Measurements from ENCODE around the gene CTRB2.

CTRB2 gene

DNA sequence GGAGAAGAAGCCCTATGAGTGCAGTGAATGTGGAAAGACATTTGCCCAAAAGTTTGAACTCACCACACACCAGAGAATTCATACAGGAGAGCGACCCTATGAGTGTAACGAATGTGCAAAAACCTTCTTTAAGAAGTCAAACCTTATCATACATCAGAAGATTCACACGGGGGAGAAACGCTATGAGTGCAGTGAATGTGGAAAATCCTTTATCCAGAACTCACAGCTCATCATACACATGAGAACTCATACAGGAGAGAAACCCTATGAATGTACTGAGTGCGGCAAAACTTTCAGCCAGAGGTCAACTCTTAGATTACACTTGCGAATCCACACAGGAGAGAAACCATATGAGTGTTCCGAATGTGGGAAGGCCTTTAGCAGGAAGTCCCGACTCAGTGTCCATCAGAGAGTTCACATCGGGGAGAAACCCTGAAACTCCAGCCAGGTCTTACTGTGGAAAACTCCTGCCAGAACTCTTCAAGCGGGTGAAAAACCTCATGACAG lies 37.0 kb downstream of the CTRB2 start:
- in situ Hi-C loops (cut with MboI; ENCODE audit: low sequenced_read_pairs, unreplicated experiment), result no loop called here
- DNase-seq (ENCODE audit: low spot score), result no peak
- no peak for TF ChIP-seq CTCF (IDR thresholded peaks at IDR 0.05; ENCODE audit: borderline replicate concordance, control extremely low read depth, extremely low read depth, insufficient read depth, missing control alignments)

- DNase-seq (ENCODE audit: low spot score), result no peak
Observed at GRCh38 chr16:75160386-75160785, 46.6 kb downstream of the CTRB2 start.

More at GRCh38 chr16:75160386-75160785, 46.6 kb downstream of the CTRB2 start:
- in situ Hi-C loops (cut with MboI; ENCODE audit: low sequenced_read_pairs, unreplicated experiment), result no loop called here
- no peak for TF ChIP-seq CTCF (IDR thresholded peaks at IDR 0.05; ENCODE audit: borderline replicate concordance, control extremely low read depth, extremely low read depth, insufficient read depth, missing control alignments)

Measured in GM13976 (cell line).